ENCODE results near the gene RPS6KA2. TPM values are rescaled to one million over a fixed set of nuclear protein-coding genes. Genes with fewer than 3 reads are reported as not detected.

Gene RPS6KA2
- total and polyA plus RNA-seq, 2 experiments from 2014 or later = 12.5 to 25.3 TPM

DNA sequence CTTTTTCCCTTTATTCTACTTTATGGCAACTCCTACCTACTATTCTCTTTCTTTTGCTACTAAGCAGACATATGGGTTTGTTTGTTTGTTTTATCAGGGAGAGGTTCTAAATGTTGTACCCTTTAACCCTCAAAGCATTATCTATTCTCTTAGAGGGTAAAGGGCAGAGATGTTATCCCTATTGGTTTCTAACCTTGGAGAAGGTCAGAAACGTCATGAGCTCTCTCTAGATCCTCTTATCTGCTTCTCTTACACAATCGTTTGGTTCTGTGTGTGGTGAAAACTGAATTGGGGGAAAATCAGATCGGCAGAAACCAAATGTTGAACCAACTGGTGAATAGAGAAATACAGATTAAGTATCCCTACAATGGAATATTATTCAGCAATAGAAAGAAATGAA is 237.9 kb downstream of the RPS6KA2 start:
- Mint-ChIP-seq H3K36me3 (ENCODE audit: low read depth) (no peaks in the 10 kb centered on the region), H3K9me3 (no peaks in the 10 kb centered on the region), H3K27ac (no peak overlapping the region), H3K4me1 (peaks cover 10% of the 10 kb centered on the region; the same call in 2 of the 3 replicates), H3K4me3 (no peak overlapping the region), H3K27me3 (ENCODE audit: insufficient read depth, low read depth, poor library complexity) (peaks cover 4% of the 10 kb centered on the region)
- H3K4me2 ChIP-seq = no peak overlapping the region
- H3K4me3 ChIP-seq = no peak overlapping the region
- no peak overlapping the region for H3K27ac ChIP-seq (ENCODE audit: low read depth)
- H3K36me3 ChIP-seq (ENCODE audit: insufficient read depth) = no peaks in the 10 kb centered on the region
- TF ChIP-seq POLR2AphosphoS5 (IDR thresholded peaks at IDR 0.05; ENCODE audit: low read depth) (no peak), ZNF462 (CRISPR knock-in tag; IDR thresholded peaks at IDR 0.05) (no peak)
- no peak overlapping the region for H2AFZ ChIP-seq
- no peak for ATAC-seq
- peaks cover 4% of the 10 kb centered on the region; the same call in 1 of the 2 replicates for H3K27me3 ChIP-seq (ENCODE audit: insufficient read depth)
- no peaks in the 10 kb centered on the region for H3F3A ChIP-seq (replicated peaks; ENCODE audit: low read depth)
- DNase-seq (ENCODE audit: low spot score) = no peak
- no peaks in the 10 kb centered on the region for H4K20me1 ChIP-seq (replicated peaks; ENCODE audit: insufficient read depth)
- H3K79me2 ChIP-seq (replicated peaks; ENCODE audit: insufficient read depth) = no peaks in the 10 kb centered on the region
- H3K4me1 ChIP-seq (ENCODE audit: insufficient read depth) = peaks cover 12% of the 10 kb centered on the region
- H3K9me2 ChIP-seq (ENCODE audit: insufficient read depth) = peaks cover 2% of the 10 kb centered on the region; the same call in 1 of the 2 replicates

GRCh38 chr6:166388290-166389004 is 238.6 kb downstream of the RPS6KA2 start:
- H3K36me3 ChIP-seq (ENCODE audit: insufficient read depth) = no peaks in the 10 kb centered on the region
- no peaks in the 10 kb centered on the region for H3F3A ChIP-seq (replicated peaks; ENCODE audit: low read depth)
- DNase-seq (ENCODE audit: low spot score) (no peak), ATAC-seq (no peak)
- H3K27me3 ChIP-seq (ENCODE audit: insufficient read depth) = no peaks in the 10 kb centered on the region
- H3K79me2 ChIP-seq (replicated peaks; ENCODE audit: insufficient read depth) = no peaks in the 10 kb centered on the region
- no peak overlapping the region for H3K4me3 ChIP-seq
- H3K9me2 ChIP-seq (ENCODE audit: insufficient read depth) = peaks cover 3% of the 10 kb centered on the region; the same call in 1 of the 2 replicates
- H3K4me1 Mint-ChIP-seq = peaks cover 10% of the 10 kb centered on the region; the same call in 2 of the 3 replicates
- no peak overlapping the region for H3K4me3 Mint-ChIP-seq
- H3K9me3 Mint-ChIP-seq = no peaks in the 10 kb centered on the region
- no peak overlapping the region for H3K27ac Mint-ChIP-seq
- H3K4me2 ChIP-seq = no peak overlapping the region
- H3K4me1 ChIP-seq (ENCODE audit: insufficient read depth) = peaks cover 12% of the 10 kb centered on the region
- no peak overlapping the region for H2AFZ ChIP-seq
- H4K20me1 ChIP-seq (replicated peaks; ENCODE audit: insufficient read depth) = no peaks in the 10 kb centered on the region
- peaks cover 8% of the 10 kb centered on the region for H3K27me3 Mint-ChIP-seq (ENCODE audit: insufficient read depth, low read depth, poor library complexity)
- no peak overlapping the region for H3K27ac ChIP-seq (ENCODE audit: low read depth)
- H3K36me3 Mint-ChIP-seq (ENCODE audit: low read depth) = no peaks in the 10 kb centered on the region
- TF ChIP-seq, protein P1, sequence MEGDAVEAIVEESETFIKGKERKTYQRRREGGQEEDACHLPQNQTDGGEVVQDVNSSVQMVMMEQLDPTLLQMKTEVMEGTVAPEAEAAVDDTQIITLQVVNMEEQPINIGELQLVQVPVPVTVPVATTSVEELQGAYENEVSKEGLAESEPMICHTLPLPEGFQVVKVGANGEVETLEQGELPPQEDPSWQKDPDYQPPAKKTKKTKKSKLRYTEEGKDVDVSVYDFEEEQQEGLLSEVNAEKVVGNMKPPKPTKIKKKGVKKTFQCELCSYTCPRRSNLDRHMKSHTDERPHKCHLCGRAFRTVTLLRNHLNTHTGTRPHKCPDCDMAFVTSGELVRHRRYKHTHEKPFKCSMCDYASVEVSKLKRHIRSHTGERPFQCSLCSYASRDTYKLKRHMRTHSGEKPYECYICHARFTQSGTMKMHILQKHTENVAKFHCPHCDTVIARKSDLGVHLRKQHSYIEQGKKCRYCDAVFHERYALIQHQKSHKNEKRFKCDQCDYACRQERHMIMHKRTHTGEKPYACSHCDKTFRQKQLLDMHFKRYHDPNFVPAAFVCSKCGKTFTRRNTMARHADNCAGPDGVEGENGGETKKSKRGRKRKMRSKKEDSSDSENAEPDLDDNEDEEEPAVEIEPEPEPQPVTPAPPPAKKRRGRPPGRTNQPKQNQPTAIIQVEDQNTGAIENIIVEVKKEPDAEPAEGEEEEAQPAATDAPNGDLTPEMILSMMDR (conservative IDR thresholded peaks at IDR 0.05; ENCODE audit: low read depth in 2 of 2) = no peak
- no peak for TF ChIP-seq POLR2AphosphoS5 (IDR thresholded peaks at IDR 0.05; ENCODE audit: low read depth)
- TF ChIP-seq EZH2phosphoT487 (IDR thresholded peaks at IDR 0.05; ENCODE audit: unreplicated experiment) = no peak
- TF ChIP-seq ZNF331 (CRISPR knock-in tag; IDR thresholded peaks at IDR 0.05; ENCODE audit: low read depth) = no peak
- TF ChIP-seq, protein P2, sequence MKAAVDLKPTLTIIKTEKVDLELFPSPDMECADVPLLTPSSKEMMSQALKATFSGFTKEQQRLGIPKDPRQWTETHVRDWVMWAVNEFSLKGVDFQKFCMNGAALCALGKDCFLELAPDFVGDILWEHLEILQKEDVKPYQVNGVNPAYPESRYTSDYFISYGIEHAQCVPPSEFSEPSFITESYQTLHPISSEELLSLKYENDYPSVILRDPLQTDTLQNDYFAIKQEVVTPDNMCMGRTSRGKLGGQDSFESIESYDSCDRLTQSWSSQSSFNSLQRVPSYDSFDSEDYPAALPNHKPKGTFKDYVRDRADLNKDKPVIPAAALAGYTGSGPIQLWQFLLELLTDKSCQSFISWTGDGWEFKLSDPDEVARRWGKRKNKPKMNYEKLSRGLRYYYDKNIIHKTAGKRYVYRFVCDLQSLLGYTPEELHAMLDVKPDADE (IDR thresholded peaks at IDR 0.05) = no peak
